RCC 7860 (cell line): ENCODE data around the gene MEMO1.
A peak's percentile ranks its signal among the peaks of the same experiment; 100 is the strongest.
"Not testable (repeated sequence)": the region's sequence is repeated elsewhere in the genome, so short reads cannot be mapped to it uniquely, and the experiment has no call there.

ENCODE experiments used
- DNase-seq: peaks from one replicate; pipeline ENCODE4 v3.0.0-alpha.2; 2015; ENCODE audit warnings: low spot score
- FAIRE-seq: peaks from 2 replicates; lab custom pipeline; 2012; peaks lifted over from hg19 to GRCh38; lab: Jason Lieb, UNC

The MEMO1 gene

DNA sequence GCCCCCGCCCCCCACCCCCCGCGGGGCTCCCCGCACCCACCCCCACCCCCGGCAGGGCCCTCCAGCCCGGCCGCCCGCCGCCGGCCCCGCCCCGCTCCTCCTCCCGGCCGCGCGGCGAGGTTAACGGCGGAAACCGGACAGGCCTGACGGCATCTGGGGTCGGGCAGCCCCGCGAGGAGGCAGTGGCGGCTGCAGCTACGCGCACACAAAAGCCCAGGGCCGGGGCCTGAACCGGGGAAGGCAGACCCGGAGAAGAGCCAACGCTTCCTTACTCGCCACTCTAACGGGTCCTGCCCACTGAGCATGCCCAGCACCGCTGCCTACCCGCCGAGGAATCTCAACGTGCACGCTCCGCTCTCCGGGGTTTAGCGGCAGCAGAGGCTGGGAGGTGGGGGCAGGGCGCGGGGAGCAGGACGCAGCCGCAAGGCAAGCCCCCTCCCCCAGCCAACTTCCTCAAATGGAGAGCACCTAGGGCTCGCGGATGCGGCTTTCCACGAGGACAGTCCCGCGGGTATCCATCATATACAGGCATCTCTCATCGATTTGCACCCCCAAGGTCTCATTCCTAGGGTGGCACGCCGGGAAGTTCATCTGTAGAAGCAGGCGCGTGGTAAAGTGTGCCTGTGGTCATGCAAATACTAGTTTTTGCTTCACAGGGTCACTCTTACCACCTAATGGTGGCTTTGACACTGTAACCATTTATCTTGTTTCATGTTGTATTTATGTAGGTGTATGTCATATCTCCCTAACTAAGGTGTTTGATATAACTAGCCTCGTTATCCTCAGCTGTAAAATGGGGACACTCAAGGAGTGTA is at the start of gene MEMO1:
MEMO1 (minus strand) TSS at position 339 of the 815 bp plus-strand sequence. CDS start 761 bp downstream, outside the sequence.
- DNase-seq, result peak; percentile 88
- FAIRE-seq, result no peak

DNA sequence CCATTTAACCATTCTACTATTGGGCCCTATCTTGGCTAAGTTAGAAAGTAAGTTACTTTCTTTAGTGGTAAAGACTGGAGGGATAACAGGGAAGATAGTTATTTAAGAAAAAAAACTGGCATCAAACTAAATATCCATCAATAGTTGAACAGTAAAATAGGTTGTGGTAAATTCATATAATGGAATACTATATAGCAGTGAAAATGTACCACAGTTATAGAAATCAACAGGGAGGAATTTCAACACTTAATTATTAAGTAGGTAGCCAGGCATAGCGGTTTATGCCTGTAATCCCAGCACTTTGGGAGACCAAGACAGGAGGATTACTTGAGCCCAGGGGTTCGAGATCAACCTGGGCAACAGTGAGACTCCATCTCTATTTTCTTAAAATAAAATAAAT is 49.5 kb upstream of the MEMO1 start:
- no peak for FAIRE-seq

DNA sequence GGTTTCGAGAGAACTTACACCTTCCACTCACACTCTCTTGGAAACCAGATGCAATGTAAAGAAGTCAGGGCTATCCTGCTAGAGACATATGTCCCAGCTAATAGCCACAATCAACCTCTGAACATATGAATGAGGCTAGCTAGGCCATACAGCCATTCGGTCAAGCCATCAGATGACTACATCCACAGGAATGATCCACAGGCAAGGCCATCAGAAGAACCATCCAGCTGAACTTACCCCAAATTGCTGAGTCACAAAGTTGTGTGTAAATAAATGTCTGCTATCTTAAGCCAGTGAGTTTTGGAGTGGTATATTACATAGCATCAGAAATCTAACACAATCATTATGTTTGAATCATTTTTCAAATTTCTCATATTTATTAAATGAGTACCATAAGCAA is 47.3 kb upstream of the MEMO1 start:
- DNase-seq (no peak), FAIRE-seq (no peak)

More for the DNA sequence above, 49.5 kb upstream of the MEMO1 start:
- DNase-seq, result no peak

DNA sequence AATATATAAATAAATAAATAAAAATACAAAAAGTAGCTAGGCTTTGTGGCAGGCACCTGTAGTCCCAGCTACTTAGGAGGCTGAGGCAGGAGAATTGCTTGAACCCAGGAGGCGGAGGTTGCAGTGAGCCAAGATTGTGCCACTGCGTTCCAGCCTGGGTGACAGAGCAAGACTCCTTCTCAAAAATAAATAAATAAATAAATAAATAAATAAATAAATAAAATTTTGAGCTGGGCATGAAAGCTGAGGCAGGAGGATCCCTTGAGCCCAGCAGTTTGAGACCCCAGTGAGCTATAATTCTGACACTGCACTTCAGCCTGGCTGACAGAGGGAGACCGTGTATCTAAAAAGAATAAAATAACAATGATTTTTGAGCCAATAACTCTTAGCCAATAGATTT is 43.8 kb upstream of the MEMO1 start:
- FAIRE-seq, DNase-seq: not testable (repeated sequence)

DNA sequence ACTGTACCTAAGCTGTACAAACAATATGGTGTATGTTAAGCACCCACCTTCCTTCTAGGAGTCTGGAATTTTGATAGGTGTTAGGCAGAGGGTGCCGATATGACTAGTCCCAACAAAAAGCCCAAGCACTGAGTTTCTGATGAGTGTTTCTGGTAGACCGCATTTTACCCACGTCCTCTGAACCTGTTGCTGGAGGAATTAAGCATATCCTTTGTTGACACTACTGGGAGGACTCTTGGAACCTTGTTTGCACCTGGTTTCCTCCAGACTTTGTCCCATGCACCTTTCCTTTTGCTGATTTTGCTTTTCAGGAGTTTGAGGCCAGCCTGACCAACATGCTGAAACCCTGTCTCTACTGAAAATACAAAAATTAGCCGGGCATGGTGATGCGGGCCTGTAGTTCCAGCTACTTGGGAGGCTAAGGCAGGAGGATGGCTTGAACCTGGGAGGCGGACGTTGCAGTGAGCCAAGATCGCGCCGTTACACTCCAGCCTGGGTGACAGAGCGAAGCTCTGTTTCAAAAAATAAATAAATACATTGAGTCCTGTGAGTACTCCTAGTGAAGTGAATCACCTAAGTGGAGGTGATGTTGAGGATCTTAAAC is 41.1 kb upstream of the MEMO1 start:
- FAIRE-seq, result no peak
- no peak for DNase-seq

DNA sequence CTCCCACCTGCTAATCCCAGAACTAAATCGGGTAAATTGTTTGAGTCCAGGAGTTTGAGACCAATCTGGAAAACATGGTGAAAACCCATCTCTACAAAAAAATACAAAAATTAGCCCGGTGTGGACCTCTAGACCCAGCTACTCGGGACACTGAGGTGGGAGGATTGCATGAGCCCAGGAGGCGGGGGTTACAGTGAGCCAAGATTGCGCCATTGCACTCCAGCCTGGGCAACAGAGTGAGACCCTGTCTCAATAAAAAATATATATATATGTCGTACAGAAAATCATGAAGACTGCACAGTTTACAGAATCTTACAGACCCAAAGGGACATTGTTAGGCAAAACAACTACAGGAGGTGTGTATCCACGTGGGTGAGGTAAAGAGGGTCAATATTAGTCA is 32.8 kb upstream of the MEMO1 start:
- FAIRE-seq (no peak), DNase-seq (no peak)

DNA sequence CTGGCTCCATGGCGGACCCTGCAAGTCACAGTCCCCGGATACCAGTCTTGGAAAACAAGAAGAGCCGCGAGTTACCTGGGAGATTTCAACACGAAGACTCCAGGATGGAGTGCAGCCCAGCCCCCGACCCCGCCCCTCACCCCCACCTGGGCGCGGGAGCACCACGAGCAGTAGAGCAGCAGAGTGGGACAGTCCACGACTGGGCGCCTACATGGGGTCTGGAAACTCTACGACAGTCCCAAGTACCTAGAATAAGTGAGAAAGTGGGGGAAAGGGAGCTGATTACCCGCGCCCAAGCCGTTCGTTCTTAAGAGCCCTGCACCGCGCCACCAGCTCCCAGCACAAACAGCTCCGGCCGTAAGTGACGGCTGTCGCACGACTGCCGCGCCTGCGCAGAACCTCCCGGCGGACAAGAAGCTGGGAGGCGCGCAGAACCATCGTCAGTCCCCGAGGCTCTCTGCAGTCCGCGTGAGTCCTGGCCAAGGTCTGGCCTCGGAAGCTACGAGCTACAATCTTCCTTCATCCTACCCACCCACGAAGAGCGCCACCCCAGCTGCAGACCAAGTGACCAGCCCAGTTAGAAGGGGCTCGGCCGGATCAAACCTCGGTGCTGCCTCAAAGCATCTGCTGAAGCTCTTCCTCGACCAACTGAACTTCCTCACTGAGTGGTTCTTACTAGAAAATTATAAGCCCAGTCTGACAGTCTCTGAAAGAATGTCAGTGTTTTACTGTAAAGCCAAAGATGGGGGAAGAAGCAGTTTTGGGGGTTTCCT is 28.8 kb upstream of the MEMO1 start, which contains the start of gene DPY30:
DPY30 (minus strand) TSS at position 359 of the 773 bp plus-strand sequence; CDS start at position 10, 349 bp downstream.
- FAIRE-seq (peak; percentile 40), DNase-seq (peak; percentile 84)

DNA sequence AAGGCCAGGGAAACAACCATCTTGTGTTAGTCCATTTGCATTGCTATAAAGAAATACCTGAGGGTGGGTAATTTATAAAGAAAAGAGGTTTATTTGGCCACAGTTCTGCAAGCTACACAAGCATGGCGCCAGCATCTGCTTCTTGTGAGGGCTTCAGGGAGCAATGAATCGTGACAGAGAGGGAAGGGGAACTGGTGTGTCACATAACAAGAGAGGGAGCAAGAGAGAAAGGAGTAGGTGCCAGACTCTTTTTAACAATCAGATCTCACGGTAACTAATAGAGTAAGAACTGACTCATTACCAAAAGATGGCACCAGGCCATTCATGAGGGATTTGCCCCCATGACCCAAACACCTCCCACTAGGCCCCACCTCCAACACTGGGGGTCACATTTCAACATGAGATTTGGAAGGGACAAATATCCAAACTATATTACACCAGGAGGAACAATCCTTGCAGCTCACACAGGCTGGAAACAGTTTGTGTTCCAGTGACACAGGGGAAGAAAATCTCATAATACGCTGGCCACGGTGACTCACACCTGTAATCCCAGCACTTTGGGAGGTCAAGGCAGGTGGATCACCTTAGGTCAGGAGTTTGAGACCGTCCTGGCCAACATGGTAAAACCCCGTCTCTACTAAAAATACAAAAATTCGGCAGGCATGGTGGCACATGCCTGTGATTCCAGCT is 23.5 kb upstream of the MEMO1 start:
- FAIRE-seq, result not testable (repeated sequence)
- DNase-seq, result peak; percentile 12

DNA sequence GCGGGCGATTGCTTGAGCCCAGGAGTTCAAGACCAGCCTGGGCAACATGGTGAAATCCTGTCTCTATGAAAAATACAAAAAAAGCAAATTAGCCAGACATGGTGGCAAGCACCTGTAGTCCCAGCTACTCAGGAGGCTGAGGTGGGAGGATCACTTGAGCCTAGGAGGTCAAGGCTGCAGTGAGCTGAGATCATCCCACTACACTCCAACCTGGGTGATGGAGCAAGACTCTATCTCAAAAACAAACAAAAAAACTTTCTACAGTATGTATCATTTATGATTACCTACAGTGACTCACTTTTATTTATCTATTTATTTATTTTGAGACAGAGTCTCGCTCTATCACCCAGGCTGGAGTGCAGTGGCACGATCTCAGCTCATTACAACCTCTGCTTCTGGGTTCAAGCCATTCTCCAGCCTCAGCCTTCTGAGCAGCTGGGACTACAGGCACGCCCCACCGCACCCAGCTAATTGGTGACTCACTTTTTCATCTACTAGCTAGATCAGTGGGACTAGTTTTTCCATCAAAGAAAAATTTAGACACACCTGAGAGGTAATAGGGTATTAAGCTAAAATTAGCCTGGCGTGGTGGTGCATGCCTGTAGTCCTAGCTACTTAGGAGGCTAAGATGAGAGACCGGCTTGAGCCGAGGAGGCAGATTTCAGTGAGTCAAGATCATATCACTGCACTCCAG is 8.1 kb upstream of the MEMO1 start:
- DNase-seq, result peak; percentile 28
- not testable (repeated sequence) for FAIRE-seq

DNA sequence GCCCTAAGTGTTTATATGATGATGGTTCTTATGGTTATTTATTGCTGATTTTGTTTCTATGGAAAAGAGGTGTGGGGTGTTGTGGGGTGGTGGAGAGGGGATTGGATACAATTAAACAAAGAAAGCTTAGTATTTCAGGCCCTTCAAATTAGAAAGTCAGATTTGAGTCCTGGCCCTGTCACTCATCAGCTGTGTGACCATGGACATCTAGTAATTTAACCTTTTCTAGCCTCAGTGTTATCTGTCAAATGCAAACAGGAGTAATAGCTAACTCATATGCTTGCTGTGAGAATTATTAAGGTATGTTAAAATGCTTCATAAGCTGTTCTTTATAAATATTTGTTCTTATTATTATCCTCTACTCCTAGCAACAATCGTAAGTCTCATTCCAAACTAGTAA is 2.1 kb upstream of the MEMO1 start:
- FAIRE-seq, result no peak

DNA sequence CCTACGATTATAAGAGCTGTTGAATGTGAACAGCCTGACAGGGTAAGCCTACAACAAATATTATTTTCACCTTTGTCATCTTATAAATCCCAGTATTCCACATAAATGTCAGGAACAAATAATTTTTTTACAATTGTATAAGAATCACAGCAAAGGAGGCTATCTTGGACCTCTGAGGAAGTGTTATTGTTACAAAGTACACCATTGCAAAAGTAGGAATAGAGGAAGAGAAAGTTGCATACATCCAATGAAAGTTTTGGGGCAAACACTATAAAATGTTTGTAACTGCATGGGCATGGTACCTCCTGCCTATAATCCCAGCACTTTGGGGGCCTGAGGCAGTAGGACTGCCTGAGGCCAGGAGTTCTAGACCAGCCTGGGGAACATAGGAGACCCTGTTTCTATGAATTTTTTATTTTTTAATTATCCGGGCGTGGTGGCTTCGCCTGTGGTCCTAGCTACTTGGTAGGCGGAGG is 715 bp upstream of the MEMO1 start:
- no peak for DNase-seq

More for the DNA sequence above, 2.1 kb upstream of the MEMO1 start:
- no peak for DNase-seq

DNA sequence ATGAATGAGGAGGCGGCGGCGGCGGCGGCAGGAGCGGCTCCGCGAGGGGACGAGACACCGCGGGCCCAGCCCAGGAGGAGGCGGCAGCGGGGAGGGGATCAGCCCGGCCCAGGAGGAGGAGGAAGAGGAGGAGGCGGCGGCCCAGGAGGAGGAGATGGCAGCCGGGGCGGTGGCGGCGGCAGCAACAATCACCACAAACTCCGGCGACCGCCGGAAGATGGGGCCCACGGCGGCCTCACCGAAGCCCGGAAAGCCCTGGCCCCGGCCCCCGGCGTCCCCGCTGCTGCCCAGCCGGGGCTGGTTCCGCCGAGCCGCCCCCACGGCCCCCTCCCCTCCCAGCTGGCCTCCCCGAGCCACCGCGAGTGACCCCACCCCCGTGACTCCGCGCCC is 533 bp downstream of the MEMO1 start:
- not testable (repeated sequence) for FAIRE-seq
- peak; percentile 36 for DNase-seq

More for the DNA sequence above, 715 bp upstream of the MEMO1 start:
- no peak for FAIRE-seq

DNA sequence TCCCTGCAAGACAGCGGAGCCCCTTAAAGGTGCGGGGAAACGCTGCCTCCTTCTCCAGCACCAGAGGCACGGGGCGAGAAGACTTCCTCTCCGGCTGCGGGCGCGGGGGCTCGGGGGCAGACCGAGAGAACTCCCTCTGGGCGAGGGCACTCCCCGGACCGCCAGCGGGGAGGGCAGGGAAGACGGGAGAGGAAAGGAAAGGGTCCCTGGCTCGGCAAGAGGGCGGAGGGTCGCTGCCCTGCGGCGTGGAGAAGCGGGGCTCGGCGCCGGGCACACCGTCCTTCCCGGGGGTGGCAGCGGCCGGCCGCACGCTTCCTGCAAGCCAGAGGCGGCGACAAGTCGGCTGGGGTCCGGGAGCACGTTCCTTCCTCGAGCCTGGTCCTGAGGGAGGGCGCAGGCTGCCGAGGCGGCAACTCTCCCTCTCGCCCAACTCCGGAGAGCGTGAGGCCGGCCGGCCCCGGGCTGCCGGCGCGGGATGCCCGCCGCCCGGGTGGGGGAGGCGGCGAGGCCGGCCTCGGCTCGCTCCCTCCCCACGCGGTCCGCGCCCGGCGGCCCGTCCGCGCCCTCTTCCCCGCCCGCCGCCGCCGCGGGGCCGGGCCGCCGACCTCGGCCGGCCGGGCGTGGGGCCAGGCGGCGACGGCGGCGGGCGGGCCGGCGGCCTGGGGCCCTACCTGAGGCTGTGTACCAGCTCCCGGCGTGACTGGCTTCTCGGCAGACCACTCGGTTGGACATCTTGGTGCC is 1.1 kb downstream of the MEMO1 start:
- no peak for DNase-seq
- FAIRE-seq, result no peak

DNA sequence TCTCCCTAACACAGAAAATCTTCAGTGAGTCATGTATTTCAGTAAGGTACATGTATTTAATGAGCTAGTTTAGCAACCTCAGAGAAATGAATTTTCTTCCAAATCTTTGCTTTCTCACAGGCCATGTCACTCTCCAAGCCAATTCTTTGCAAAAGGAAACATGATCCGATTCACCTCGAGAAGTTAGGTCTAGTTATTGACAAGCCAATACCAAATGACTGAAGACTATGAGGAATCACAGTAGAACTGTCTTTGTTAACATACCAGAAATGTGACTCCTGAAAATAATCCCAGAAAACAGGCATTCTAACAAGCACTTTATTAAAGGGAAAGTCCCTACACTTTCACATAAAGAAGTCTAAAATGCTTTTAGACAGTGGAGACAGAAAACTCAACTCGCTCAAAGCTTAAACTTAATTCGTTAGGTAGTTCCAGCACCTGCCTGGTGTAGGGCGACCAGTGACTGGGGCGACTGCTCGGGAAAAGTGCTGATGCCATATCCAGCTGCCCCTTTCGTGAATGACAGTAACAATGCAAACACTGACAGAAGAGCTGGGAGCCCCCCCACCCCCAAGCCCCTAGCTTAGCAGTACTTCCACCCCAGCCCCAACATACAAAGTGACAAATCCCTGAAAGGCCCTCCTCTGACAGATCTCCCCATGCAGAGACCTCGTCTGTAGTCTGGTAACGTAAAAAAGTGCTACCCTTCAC is 1.8 kb downstream of the MEMO1 start:
- no peak for DNase-seq
- no peak for FAIRE-seq

DNA sequence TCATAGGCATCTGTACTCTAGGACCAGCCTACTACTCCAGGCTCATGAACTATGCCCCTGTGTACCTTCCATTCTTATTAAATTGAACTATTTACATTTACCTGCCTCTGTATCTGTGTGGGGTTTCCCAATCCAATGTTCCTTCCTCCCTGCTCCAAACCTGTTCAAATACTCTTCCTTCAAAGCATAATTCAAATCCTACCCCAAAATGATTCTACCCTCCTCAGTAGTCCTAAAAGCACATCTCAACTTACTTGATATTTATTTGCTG is 3.8 kb downstream of the MEMO1 start:
- DNase-seq (no peak), FAIRE-seq (no peak)

DNA sequence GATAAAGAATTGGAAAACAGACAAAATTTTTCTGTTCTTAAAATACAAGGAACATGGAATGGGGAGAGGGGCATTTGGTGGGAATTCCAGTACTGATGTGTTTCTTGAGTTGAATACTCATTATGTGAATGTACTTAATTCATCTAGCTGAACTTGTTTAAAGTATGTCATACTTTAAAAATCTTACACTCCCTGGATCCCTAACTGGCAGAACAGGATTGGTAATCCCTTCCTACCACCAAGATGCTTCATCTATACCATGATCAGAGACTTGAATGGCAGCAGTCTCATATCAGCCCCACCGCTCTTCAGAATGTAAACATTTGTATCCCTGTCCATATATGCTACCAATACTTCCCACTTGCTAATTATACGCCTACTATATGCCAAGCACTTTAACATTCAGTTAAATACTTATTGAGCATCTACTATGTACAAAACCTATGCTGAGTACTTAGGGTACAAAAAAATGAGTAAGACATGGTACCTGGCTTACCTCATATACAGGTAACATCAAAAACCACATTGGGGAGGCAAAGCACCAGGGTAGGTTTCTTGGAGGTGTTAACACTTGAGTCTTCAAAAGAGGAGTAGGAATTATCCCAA is 5.3 kb downstream of the MEMO1 start:
- DNase-seq, result no peak
- FAIRE-seq, result no peak

DNA sequence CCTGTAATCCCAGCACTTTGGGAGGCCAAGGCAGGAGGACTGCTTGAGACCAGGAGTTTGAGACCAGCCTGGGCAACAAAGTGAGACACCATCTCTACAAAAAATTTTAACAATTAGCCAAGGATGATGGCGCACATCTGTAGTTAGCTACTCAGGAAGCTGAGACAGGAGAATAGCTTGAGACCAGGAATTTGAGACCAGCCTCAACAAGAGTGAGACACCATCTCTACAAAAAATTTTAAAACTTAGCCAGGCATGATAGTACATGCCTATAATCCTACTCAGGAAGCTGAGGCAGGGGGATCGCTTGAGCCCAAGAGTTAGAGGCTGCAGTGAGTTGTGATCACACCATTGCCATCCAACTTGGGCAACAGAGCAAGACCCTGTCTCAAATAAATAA is 7.0 kb downstream of the MEMO1 start:
- FAIRE-seq (no peak), DNase-seq (no peak)

DNA sequence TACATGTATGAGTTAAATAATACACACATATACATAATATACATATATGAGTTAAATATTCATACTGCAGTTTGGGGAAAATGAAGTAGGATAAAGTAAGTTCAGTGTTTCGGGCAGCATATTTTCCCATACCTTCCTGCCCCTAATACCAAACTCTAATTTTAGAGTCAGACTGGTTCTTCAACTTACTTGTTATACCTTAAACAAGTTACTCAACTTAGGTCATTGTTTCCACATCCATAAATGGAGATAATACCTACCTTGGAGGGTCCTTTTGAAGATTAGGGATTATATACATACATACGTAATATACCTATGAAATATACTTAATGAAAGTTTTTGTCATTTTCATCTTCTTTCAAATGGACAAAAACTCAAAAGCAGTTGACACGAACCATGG is 8.4 kb downstream of the MEMO1 start:
- DNase-seq (no peak), FAIRE-seq (no peak)

DNA sequence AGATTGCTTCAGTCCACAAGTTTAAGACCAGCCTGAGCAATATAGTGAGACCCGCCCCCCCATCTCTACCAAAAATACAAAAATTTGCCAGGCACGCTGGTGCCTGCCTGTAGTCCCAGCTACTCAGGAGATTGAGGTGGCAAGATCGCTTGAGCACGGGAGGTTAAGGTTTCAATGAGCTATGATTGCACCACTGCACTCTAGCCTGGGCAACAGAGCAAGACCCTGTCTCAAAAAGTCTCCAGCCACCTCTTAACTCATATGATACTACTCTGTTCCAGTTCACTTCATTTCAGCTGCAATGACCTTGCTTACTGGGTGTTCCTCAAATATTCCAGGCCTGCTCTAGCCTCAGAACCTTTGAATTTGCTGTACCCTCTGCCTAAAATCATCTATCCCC is 11.4 kb downstream of the MEMO1 start:
- FAIRE-seq (no peak), DNase-seq (no peak)
